ENCODE results near the gene SPRR1B.

The SPRR1B gene

GRCh38 chr1:153032073-153032472 is 1.1 kb downstream of the SPRR1B start:
- no peak overlapping the region for H2BK120ac ChIP-seq (ENCODE audit: low read depth, low read length)
- no peaks in the 10 kb centered on the region for H3K27me3 ChIP-seq (ENCODE audit: control insufficient read depth in 1 of 2, insufficient read depth in 1 of 2, low read length in 2 of 2)
- H3K18ac ChIP-seq (ENCODE audit: low read depth in 1 of 2, low read length in 2 of 2): no peak overlapping the region
- no peak overlapping the region for H3K23ac ChIP-seq (ENCODE audit: low read length in 2 of 2)
- H3K9ac ChIP-seq (ENCODE audit: low read length): no peak overlapping the region
- no peaks in the 10 kb centered on the region for H3K9me3 ChIP-seq (ENCODE audit: control insufficient read depth, low read length)
- H2BK12ac ChIP-seq (ENCODE audit: low read length in 2 of 2): no peak overlapping the region
- H2AFZ ChIP-seq (ENCODE audit: low read depth, low read length): no peak overlapping the region
- no peak for DNase-seq
- no peaks in the 10 kb centered on the region for H3K4me1 ChIP-seq (ENCODE audit: control insufficient read depth, insufficient read depth, low read depth, low read length)
- no peak overlapping the region for H4K91ac ChIP-seq (ENCODE audit: low read length)
- no peaks in the 10 kb centered on the region for H3K36me3 ChIP-seq (ENCODE audit: control insufficient read depth in 1 of 2, insufficient read depth in 2 of 2, low read depth in 1 of 2, low read length in 2 of 2)
- no peak overlapping the region for H3K4me3 ChIP-seq (ENCODE audit: insufficient read depth in 1 of 2, low read depth in 1 of 2, low read length in 2 of 2)
- H2BK15ac ChIP-seq (ENCODE audit: low read depth, poor library complexity, severe bottlenecking): no peak overlapping the region
- H2AK5ac ChIP-seq (ENCODE audit: low read length, severe bottlenecking): no peak overlapping the region
- no peak overlapping the region for H2BK5ac ChIP-seq (ENCODE audit: low read depth, low read length, poor library complexity, severe bottlenecking)
- H3K14ac ChIP-seq (ENCODE audit: low read length in 2 of 2): no peak overlapping the region
- no peak overlapping the region for H3K4me2 ChIP-seq (ENCODE audit: low read length, poor library complexity, severe bottlenecking)
- no peak overlapping the region for H3K27ac ChIP-seq (ENCODE audit: low read length, poor library complexity, severe bottlenecking)
- no peak overlapping the region for H4K8ac ChIP-seq (ENCODE audit: low read length)
- H3K79me1 ChIP-seq (replicated peaks; ENCODE audit: low read length, poor library complexity, severe bottlenecking): no peaks in the 10 kb centered on the region
- no peak overlapping the region for H3K4ac ChIP-seq (ENCODE audit: low read depth in 1 of 2, low read length in 2 of 2)

GRCh38 chr1:153032677-153033308 is 1.8 kb downstream of the SPRR1B start:
- Histone ChIP-seq H2BK15ac (ENCODE audit: low read depth, poor library complexity, severe bottlenecking) (no peak overlapping the region), H3K27ac (ENCODE audit: low read length, poor library complexity, severe bottlenecking) (no peak overlapping the region), H3K9me3 (ENCODE audit: control insufficient read depth, low read length) (no peaks in the 10 kb centered on the region), H3K27me3 (ENCODE audit: control insufficient read depth in 1 of 2, insufficient read depth in 1 of 2, low read length in 2 of 2) (no peaks in the 10 kb centered on the region), H3K79me1 (replicated peaks; ENCODE audit: low read length, poor library complexity, severe bottlenecking) (no peaks in the 10 kb centered on the region), H3K18ac (ENCODE audit: low read depth in 1 of 2, low read length in 2 of 2) (no peak overlapping the region), H3K14ac (ENCODE audit: low read length in 2 of 2) (no peak overlapping the region), H4K91ac (ENCODE audit: low read length) (no peak overlapping the region), H2BK12ac (ENCODE audit: low read length in 2 of 2) (no peak overlapping the region), H3K4me3 (ENCODE audit: insufficient read depth in 1 of 2, low read depth in 1 of 2, low read length in 2 of 2) (no peak overlapping the region), H3K9ac (ENCODE audit: low read length) (no peak overlapping the region), H3K4me1 (ENCODE audit: control insufficient read depth, insufficient read depth, low read depth, low read length) (no peaks in the 10 kb centered on the region), H2AK5ac (ENCODE audit: low read length, severe bottlenecking) (no peak overlapping the region), H4K8ac (ENCODE audit: low read length) (no peak overlapping the region), H2BK5ac (ENCODE audit: low read depth, low read length, poor library complexity, severe bottlenecking) (no peak overlapping the region), H3K4ac (ENCODE audit: low read depth in 1 of 2, low read length in 2 of 2) (no peak overlapping the region), H3K36me3 (ENCODE audit: control insufficient read depth in 1 of 2, insufficient read depth in 2 of 2, low read depth in 1 of 2, low read length in 2 of 2) (no peaks in the 10 kb centered on the region), H2BK120ac (ENCODE audit: low read depth, low read length) (no peak overlapping the region), H3K23ac (ENCODE audit: low read length in 2 of 2) (no peak overlapping the region), H3K4me2 (ENCODE audit: low read length, poor library complexity, severe bottlenecking) (no peak overlapping the region), H2AFZ (ENCODE audit: low read depth, low read length) (no peak overlapping the region)
- no peak for DNase-seq
- WGBS: 52% methylated on average over 3 of the region's 3 CpGs

- Histone ChIP-seq H4K91ac (ENCODE audit: low read length) (no peak overlapping the region), H2BK120ac (ENCODE audit: low read depth, low read length) (no peak overlapping the region), H3K79me1 (replicated peaks; ENCODE audit: low read length, poor library complexity, severe bottlenecking) (no peaks in the 10 kb centered on the region), H3K9me3 (ENCODE audit: control insufficient read depth, low read length) (no peaks in the 10 kb centered on the region), H2AK5ac (ENCODE audit: low read length, severe bottlenecking) (no peak overlapping the region), H3K4me2 (ENCODE audit: low read length, poor library complexity, severe bottlenecking) (no peak overlapping the region), H3K9ac (ENCODE audit: low read length) (no peak overlapping the region), H3K36me3 (ENCODE audit: control insufficient read depth in 1 of 2, insufficient read depth in 2 of 2, low read depth in 1 of 2, low read length in 2 of 2) (no peaks in the 10 kb centered on the region), H2BK5ac (ENCODE audit: low read depth, low read length, poor library complexity, severe bottlenecking) (no peak overlapping the region), H2BK15ac (ENCODE audit: low read depth, poor library complexity, severe bottlenecking) (no peak overlapping the region), H3K27me3 (ENCODE audit: control insufficient read depth in 1 of 2, insufficient read depth in 1 of 2, low read length in 2 of 2) (no peaks in the 10 kb centered on the region), H3K14ac (ENCODE audit: low read length in 2 of 2) (no peak overlapping the region), H3K18ac (ENCODE audit: low read depth in 1 of 2, low read length in 2 of 2) (no peak overlapping the region), H3K4me1 (ENCODE audit: control insufficient read depth, insufficient read depth, low read depth, low read length) (no peaks in the 10 kb centered on the region), H4K8ac (ENCODE audit: low read length) (no peak overlapping the region), H3K4ac (ENCODE audit: low read depth in 1 of 2, low read length in 2 of 2) (no peak overlapping the region), H2BK12ac (ENCODE audit: low read length in 2 of 2) (no peak overlapping the region), H3K23ac (ENCODE audit: low read length in 2 of 2) (no peak overlapping the region), H3K4me3 (ENCODE audit: insufficient read depth in 1 of 2, low read depth in 1 of 2, low read length in 2 of 2) (no peak overlapping the region), H2AFZ (ENCODE audit: low read depth, low read length) (no peak overlapping the region), H3K27ac (ENCODE audit: low read length, poor library complexity, severe bottlenecking) (no peak overlapping the region)
- DNase-seq: no peak
- no CpG with 5 or more reads among the region's 1 CpG for WGBS
Measured at GRCh38 chr1:153035211-153035610, 4.2 kb downstream of the SPRR1B start.

GRCh38 chr1:153040950-153041631 is 10.1 kb downstream of the SPRR1B start, which contains the start of gene SPRR2D:
Gene SPRR2D, minus strand, starts transcription at chr1:153041120. Its CDS starts 774 bp downstream, at chr1:153040346.
- no peak within 1 kb of the TSS for H2BK15ac ChIP-seq (ENCODE audit: low read depth, poor library complexity, severe bottlenecking)
- H3K4me3 ChIP-seq (ENCODE audit: insufficient read depth in 1 of 2, low read depth in 1 of 2, low read length in 2 of 2): no peak within 1 kb of the TSS
- H3K79me1 ChIP-seq (replicated peaks; ENCODE audit: low read length, poor library complexity, severe bottlenecking): no peaks in the 10 kb centered on the region
- no peak within 1 kb of the TSS for H4K91ac ChIP-seq (ENCODE audit: low read length)
- no peaks in the 10 kb centered on the region for H3K9me3 ChIP-seq (ENCODE audit: control insufficient read depth, low read length)
- H3K27ac ChIP-seq (ENCODE audit: low read length, poor library complexity, severe bottlenecking): no peak within 1 kb of the TSS
- H3K4ac ChIP-seq (ENCODE audit: low read depth in 1 of 2, low read length in 2 of 2): no peak within 1 kb of the TSS
- no peaks in the 10 kb centered on the region for H3K36me3 ChIP-seq (ENCODE audit: control insufficient read depth in 1 of 2, insufficient read depth in 2 of 2, low read depth in 1 of 2, low read length in 2 of 2)
- no peak for DNase-seq
- no peak within 1 kb of the TSS for H2AFZ ChIP-seq (ENCODE audit: low read depth, low read length)
- H3K14ac ChIP-seq (ENCODE audit: low read length in 2 of 2): no peak within 1 kb of the TSS
- peaks cover 0 to 6% of the 10 kb centered on the region in 2 experiments for H3K27me3 ChIP-seq (ENCODE audit: control insufficient read depth in 1 of 2, insufficient read depth in 1 of 2, low read length in 2 of 2)
- 56% methylated on average over 4 of the region's 4 CpGs for WGBS
- H2BK5ac ChIP-seq (ENCODE audit: low read depth, low read length, poor library complexity, severe bottlenecking): no peak within 1 kb of the TSS
- H2BK120ac ChIP-seq (ENCODE audit: low read depth, low read length): no peak within 1 kb of the TSS
- no peak within 1 kb of the TSS for H3K23ac ChIP-seq (ENCODE audit: low read length in 2 of 2)
- H3K4me1 ChIP-seq (ENCODE audit: control insufficient read depth, insufficient read depth, low read depth, low read length): no peaks in the 10 kb centered on the region
- H4K8ac ChIP-seq (ENCODE audit: low read length): no peak within 1 kb of the TSS
- H3K18ac ChIP-seq (ENCODE audit: low read depth in 1 of 2, low read length in 2 of 2): no peak within 1 kb of the TSS
- no peak within 1 kb of the TSS for H3K4me2 ChIP-seq (ENCODE audit: low read length, poor library complexity, severe bottlenecking)
- H2BK12ac ChIP-seq (ENCODE audit: low read length in 2 of 2): no peak within 1 kb of the TSS
- H3K9ac ChIP-seq (ENCODE audit: low read length): no peak within 1 kb of the TSS
- no peak within 1 kb of the TSS for H2AK5ac ChIP-seq (ENCODE audit: low read length, severe bottlenecking)
